Measurements from ENCODE around the gene IGSF22. TPM values are rescaled to one million over a fixed set of nuclear protein-coding genes. Genes with fewer than 3 reads are reported as not detected.

Gene IGSF22
- total and polyA plus RNA-seq, 9 of the 15 experiments (the other 6 are each of a cell fraction or from before 2014, with no cell fraction given): not detected

DNA sequence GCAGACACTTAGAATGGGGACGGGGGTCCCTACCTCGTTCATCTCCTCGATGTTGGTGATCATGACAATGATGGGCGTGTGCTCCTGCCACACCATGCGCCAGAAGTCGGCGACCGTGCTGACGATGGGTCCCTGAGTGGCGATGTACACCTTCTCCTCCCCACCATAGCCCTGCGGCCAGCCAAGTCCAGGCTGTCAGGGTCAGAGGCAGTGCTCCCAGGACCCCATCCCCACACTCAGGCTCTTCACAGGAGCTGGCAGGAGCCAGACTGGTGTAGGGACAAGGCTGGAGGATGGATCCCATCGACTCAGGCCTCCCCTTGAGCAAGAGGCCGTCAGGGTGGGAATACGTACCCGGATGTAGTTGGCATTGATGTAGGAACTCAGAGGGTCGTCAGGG lies 7.2 kb upstream of the IGSF22 start:
- no peak for FAIRE-seq

DNA sequence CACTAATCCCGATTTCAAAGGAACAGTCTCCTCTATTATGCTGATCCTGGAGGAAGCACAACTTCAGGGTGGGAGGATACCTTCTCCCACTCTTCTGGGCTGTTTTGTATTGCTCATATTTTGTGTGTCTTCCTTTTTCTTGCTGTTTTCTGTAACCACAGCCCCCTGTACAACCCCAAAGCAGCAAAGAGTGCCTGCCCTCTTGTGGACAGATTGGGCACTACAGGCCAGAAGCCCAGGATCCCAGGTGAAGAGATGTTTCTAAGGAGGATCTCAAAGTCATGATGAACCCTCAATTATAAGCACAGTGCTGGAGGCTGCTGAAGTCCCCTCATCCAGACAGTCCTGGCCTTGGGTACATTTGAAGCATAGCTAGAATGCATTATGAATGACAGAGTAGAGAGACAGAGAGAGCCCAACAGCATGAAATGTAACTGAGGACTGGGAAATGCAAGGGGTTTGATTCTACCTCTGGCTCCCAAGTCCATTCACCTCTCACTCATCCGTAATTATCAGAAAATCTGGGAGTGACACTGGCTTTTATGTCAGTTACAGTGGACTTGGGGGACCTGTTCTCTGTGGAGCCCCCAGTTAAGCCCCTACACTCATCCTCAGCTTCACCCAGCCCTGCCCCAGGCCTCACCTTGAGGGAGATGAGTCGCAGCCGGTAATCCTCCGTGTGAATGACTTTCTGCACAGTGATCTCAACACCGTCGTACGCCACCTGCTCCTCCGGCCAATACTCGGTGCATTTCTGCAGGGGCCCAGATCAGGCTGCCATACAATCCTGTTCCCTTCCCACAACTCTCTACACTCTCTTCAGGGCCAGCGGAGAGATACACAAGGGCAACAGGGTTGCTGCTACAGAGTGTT lies 6.2 kb upstream of the IGSF22 start:
- BruUV-seq (replicated peaks): no TSS peak
- peak; percentile 67 to 73 (median 68) for DNase-seq (ENCODE audit: extremely low read depth in 1 of 4, low spot score in 3 of 4)
- no peaks in the 10 kb centered on the region for H3K9me1 ChIP-seq (ENCODE audit: control insufficient read depth, insufficient read depth, low read length)
- peak; percentile 80 for ATAC-seq
- 0% methylated on average over 11 of the region's 11 CpGs for WGBS (ENCODE audit: insufficient coverage, low coverage, missing lambda C conversion rate)
- in situ Hi-C loops (cut with MboI) (loop anchor here (5.0 to 25.0 kb wide), 3 partner anchors 75 to 487 kb away; partner anchors contain the start of genes SAA2 and TSG101), intact Hi-C loops (cut with micrococcal nuclease) (loop anchor here (1.0 to 10.0 kb wide), 5 partner anchors 33 to 617 kb away; partner anchors contain the start of gene SAA2)
- H2AFZ ChIP-seq (ENCODE audit: low read depth, low read length): 0 out of 2 replicates have a peak overlapping the region, but pooled peaks have one; percentile 15
- peak; percentile 93 for FAIRE-seq
- no peaks in the 10 kb centered on the region for H3K79me2 ChIP-seq (ENCODE audit: control insufficient read depth, insufficient read depth, low read length)
- H3K4me2 ChIP-seq (ENCODE audit: insufficient read depth, low read length): no peak overlapping the region
- no peak overlapping the region for H3K27ac ChIP-seq (ENCODE audit: extremely low read depth, low read depth, low read length)
- no peak overlapping the region for H3K4me3 ChIP-seq
- H3K9ac ChIP-seq (ENCODE audit: insufficient read depth in 1 of 2, low read depth in 2 of 2, low read length in 2 of 2): no peak overlapping the region
- peaks cover 0 to 3% of the 10 kb centered on the region in 2 experiments; a peak in 1 of 5 replicates for H3K4me1 ChIP-seq (replicated peaks in 1 of 2; ENCODE audit: control insufficient read depth in 2 of 2, insufficient read depth in 2 of 2, low read length in 2 of 2)
- ChIA-PET POLR2A (interaction anchor here (0.7 kb wide), 1 partner anchor 769 kb away, joined by 3 read pairs; no protein-coding TSS in a partner anchor), CTCF (ENCODE audit: low intra/inter-chr PET ratio) (interaction anchor here (0.6 to 3.4 kb wide), 3 partner anchors 65 to 488 kb away, joined by 3 to 19 read pairs (median 3); no protein-coding TSS in a partner anchor)
- H4K20me1 ChIP-seq (replicated peaks; ENCODE audit: control insufficient read depth, insufficient read depth, low read length): no peaks in the 10 kb centered on the region
- H3K36me3 ChIP-seq (ENCODE audit: control insufficient read depth, insufficient read depth, low read length): no peaks in the 10 kb centered on the region
- peaks cover 16 to 56% of the 10 kb centered on the region in 2 experiments for H3K27me3 ChIP-seq (ENCODE audit: control insufficient read depth in 2 of 2, insufficient read depth in 2 of 2, low read length in 2 of 2)
- no peaks in the 10 kb centered on the region for H3K9me3 ChIP-seq (replicated peaks; ENCODE audit: control insufficient read depth, insufficient read depth, low read depth, low read length)
- TF ChIP-seq ADNP (tag; IDR thresholded peaks at IDR 0.05): no peak
- peak; percentile 26; the same call in 1 of the 2 replicates for TF ChIP-seq CTBP1 (IDR thresholded peaks at IDR 0.05; ENCODE audit: borderline replicate concordance)
- TF ChIP-seq SNIP1 (IDR thresholded peaks at IDR 0.05; ENCODE audit: low read depth): no peak
- TF ChIP-seq CCNT2 (IDR thresholded peaks at IDR 0.05; ENCODE audit: borderline replicate concordance, extremely low read depth, insufficient read length, low read depth, low read length): no peak
- peak; percentile 81 to 84 for TF ChIP-seq RAD21 (CRISPR knock-in tag; conservative IDR thresholded peaks at IDR 0.05 in 1 of 2, IDR thresholded peaks at IDR 0.05 in 1 of 2)
- no peak for TF ChIP-seq BDP1 (IDR thresholded peaks at IDR 0.05; ENCODE audit: insufficient read depth, insufficient read length)
- TF ChIP-seq MXI1 (IDR thresholded peaks at IDR 0.05; ENCODE audit: low read depth, low read length): no peak
- TF ChIP-seq, protein P1, sequence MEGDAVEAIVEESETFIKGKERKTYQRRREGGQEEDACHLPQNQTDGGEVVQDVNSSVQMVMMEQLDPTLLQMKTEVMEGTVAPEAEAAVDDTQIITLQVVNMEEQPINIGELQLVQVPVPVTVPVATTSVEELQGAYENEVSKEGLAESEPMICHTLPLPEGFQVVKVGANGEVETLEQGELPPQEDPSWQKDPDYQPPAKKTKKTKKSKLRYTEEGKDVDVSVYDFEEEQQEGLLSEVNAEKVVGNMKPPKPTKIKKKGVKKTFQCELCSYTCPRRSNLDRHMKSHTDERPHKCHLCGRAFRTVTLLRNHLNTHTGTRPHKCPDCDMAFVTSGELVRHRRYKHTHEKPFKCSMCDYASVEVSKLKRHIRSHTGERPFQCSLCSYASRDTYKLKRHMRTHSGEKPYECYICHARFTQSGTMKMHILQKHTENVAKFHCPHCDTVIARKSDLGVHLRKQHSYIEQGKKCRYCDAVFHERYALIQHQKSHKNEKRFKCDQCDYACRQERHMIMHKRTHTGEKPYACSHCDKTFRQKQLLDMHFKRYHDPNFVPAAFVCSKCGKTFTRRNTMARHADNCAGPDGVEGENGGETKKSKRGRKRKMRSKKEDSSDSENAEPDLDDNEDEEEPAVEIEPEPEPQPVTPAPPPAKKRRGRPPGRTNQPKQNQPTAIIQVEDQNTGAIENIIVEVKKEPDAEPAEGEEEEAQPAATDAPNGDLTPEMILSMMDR (IDR thresholded peaks at IDR 0.05 in 2 of 3, conservative IDR thresholded peaks at IDR 0.05 in 1 of 3; ENCODE audit: insufficient read depth in 2 of 3, low read depth in 1 of 3, low read length in 3 of 3): peak; percentile 76 to 95 (median 90)

More for the DNA sequence above, 7.2 kb upstream of the IGSF22 start:
- CTCF ChIA-PET (ENCODE audit: low intra/inter-chr PET ratio): no interaction called here
- intact Hi-C loops (cut with micrococcal nuclease) (loop anchor here (2.0 to 10.0 kb wide), 3 partner anchors 32 to 618 kb away; partner anchors contain the start of gene SAA2), in situ Hi-C loops (cut with MboI) (loop anchor here (5.0 to 25.0 kb wide), 3 partner anchors 76 to 488 kb away; partner anchors contain the start of genes SAA2 and TSG101)
- Histone ChIP-seq H3K27ac (ENCODE audit: extremely low read depth, low read depth, low read length) (no peak overlapping the region), H3K79me2 (ENCODE audit: control insufficient read depth, insufficient read depth, low read length) (no peaks in the 10 kb centered on the region), H3K27me3 (ENCODE audit: control insufficient read depth in 2 of 2, insufficient read depth in 2 of 2, low read length in 2 of 2) (peaks cover 20 to 65% of the 10 kb centered on the region in 2 experiments), H2AFZ (ENCODE audit: low read depth, low read length) (no peak overlapping the region), H3K9ac (ENCODE audit: insufficient read depth in 1 of 2, low read depth in 2 of 2, low read length in 2 of 2) (peak overlapping the region in 1 of 2 experiments; percentile 54; a peak in 1 of 4 replicates), H4K20me1 (replicated peaks; ENCODE audit: control insufficient read depth, insufficient read depth, low read length) (no peaks in the 10 kb centered on the region), H3K4me1 (replicated peaks in 1 of 2; ENCODE audit: control insufficient read depth in 2 of 2, insufficient read depth in 2 of 2, low read length in 2 of 2) (0 out of 5 replicates have a peak, but pooled peaks cover 0 to 3% of the 10 kb centered on the region in 2 experiments), H3K4me2 (ENCODE audit: insufficient read depth, low read length) (no peak overlapping the region), H3K9me3 (replicated peaks; ENCODE audit: control insufficient read depth, insufficient read depth, low read depth, low read length) (no peaks in the 10 kb centered on the region), H3K36me3 (ENCODE audit: control insufficient read depth, insufficient read depth, low read length) (no peaks in the 10 kb centered on the region), H3K4me3 (no peak overlapping the region), H3K9me1 (ENCODE audit: control insufficient read depth, insufficient read depth, low read length) (no peaks in the 10 kb centered on the region)
- no TSS peak for BruUV-seq (replicated peaks)
- POLR2A ChIA-PET: no interaction called here
- ATAC-seq (no peak), DNase-seq (ENCODE audit: extremely low read depth in 1 of 4, low spot score in 3 of 4) (no peak)
- WGBS (ENCODE audit: insufficient coverage, low coverage, missing lambda C conversion rate): 8% methylated on average over 15 of the region's 16 CpGs
- TF ChIP-seq ZNF785 (CRISPR knock-in tag; IDR thresholded peaks at IDR 0.05): no peak

Data from K562 (cell line).